HepG2 (cell line): Measurements from ENCODE around the gene CDH13. TPM values are rescaled to one million over a fixed set of nuclear protein-coding genes. Genes with fewer than 3 reads are reported as not detected.
A peak's percentile ranks its signal among the peaks of the same experiment; 100 is the strongest.

ENCODE experiments used
- CTCF ChIP-seq: sonication (generic); formaldehyde crosslinking; IDR thresholded peaks from 2 replicates; pipeline ENCODE4 v1.5.0; 2020; ENCODE audit warnings: mild to moderate bottlenecking, missing genetic modification reagents, moderate library complexity
- FOXA1 ChIP-seq, 2 experiments: fragments of 450-650 bp in 1 of 2; sonication (generic) in 1 of 2; formaldehyde crosslinking in 1 of 2; IDR thresholded peaks; 2 replicates each; pipeline versions ENCODE4 v1.4.0 to v1.6.1; 2016 to 2020; ENCODE audit warnings: missing genetic modification reagents in 1 of 2
- RFX1 ChIP-seq: fragments of 450-650 bp; IDR thresholded peaks from 2 replicates; pipeline ENCODE4 v1.6.1; 2017
- ZNF296 ChIP-seq: sonication (generic); formaldehyde crosslinking; conservative IDR thresholded peaks from 2 replicates; pipeline ENCODE4 v1.5.0; 2020; ENCODE audit warnings: mild to moderate bottlenecking, missing genetic modification reagents
- ZNF83 ChIP-seq: sonication (generic); formaldehyde crosslinking; IDR thresholded peaks from 2 replicates; pipeline ENCODE4 v1.4.0; 2020; ENCODE audit warnings: missing genetic modification reagents, mild to moderate bottlenecking, borderline replicate concordance
- polyA plus RNA-seq, 8 experiments: library from polyadenylated mRNA; depleted of rRNA in 3 of 8; stranded (reverse) in 7 of 8; unstranded in 1 of 8; fragments of >200 nt; fragmentation: Illumina TruSeq in 4 of 8; extraction: Trizol in 4 of 8; gene quantifications; 2 replicates each; pipeline versions ENCODE4 v1.2.1 to v1.2.3, GENCODE V29; 2011 to 2016; ENCODE audit warnings: low read depth in 4 of 8, missing spikeins in 1 of 8, mixed read lengths in 1 of 8; ENCODE audit not compliant: insufficient read depth in 1 of 8
- total RNA-seq, 5 experiments: library from RNA; depleted of rRNA; stranded (reverse); fragments of >200 nt; fragmentation: Illumina TruSeq; extraction: Trizol; gene quantifications; 2 replicates each; pipeline ENCODE4 v1.2.3, GENCODE V29; 2016; ENCODE audit warnings: low read depth in 1 of 5
- TF ChIP-seq, protein P1 (sequence below), 2 experiments: sonication (generic) in 1 of 2; formaldehyde crosslinking in 1 of 2; IDR thresholded peaks; 2 replicates each; pipeline versions ENCODE4 v1.6.1 to v1.9.0; 2014 to 2022; ENCODE audit warnings: antibody characterized with exemption in 1 of 2, borderline replicate concordance in 1 of 2, inconsistent platforms in 1 of 2, low read depth in 1 of 2, missing genetic modification reagents in 1 of 2
- TF ChIP-seq, protein P2 (sequence below): sonication (generic); formaldehyde crosslinking; IDR thresholded peaks from 2 replicates; pipeline ENCODE4 v1.4.0; 2020; ENCODE audit warnings: missing genetic modification reagents
- TF ChIP-seq, protein P3 (sequence below), 2 experiments: sonication (generic) in 1 of 2; formaldehyde crosslinking in 1 of 2; IDR thresholded peaks; 2 replicates each; pipeline versions ENCODE4 v1.5.1 to v1.6.1; 2011 to 2020; ENCODE audit warnings: borderline replicate concordance in 1 of 2, low read depth in 1 of 2, low read length in 1 of 2, mild to moderate bottlenecking in 1 of 2, missing genetic modification reagents in 1 of 2, moderate library complexity in 1 of 2
- TF ChIP-seq, protein P4 (sequence below): sonication (generic); formaldehyde crosslinking; IDR thresholded peaks from 2 replicates; pipeline ENCODE4 v1.5.0; 2020; ENCODE audit warnings: mild to moderate bottlenecking, low read depth, missing genetic modification reagents, borderline replicate concordance

CDH13 gene
- total and polyA plus RNA-seq, 2 of the 13 experiments (the other 11 are each of a cell fraction or from before 2014, with no cell fraction given) = not detected

- TF ChIP-seq, protein P1, sequence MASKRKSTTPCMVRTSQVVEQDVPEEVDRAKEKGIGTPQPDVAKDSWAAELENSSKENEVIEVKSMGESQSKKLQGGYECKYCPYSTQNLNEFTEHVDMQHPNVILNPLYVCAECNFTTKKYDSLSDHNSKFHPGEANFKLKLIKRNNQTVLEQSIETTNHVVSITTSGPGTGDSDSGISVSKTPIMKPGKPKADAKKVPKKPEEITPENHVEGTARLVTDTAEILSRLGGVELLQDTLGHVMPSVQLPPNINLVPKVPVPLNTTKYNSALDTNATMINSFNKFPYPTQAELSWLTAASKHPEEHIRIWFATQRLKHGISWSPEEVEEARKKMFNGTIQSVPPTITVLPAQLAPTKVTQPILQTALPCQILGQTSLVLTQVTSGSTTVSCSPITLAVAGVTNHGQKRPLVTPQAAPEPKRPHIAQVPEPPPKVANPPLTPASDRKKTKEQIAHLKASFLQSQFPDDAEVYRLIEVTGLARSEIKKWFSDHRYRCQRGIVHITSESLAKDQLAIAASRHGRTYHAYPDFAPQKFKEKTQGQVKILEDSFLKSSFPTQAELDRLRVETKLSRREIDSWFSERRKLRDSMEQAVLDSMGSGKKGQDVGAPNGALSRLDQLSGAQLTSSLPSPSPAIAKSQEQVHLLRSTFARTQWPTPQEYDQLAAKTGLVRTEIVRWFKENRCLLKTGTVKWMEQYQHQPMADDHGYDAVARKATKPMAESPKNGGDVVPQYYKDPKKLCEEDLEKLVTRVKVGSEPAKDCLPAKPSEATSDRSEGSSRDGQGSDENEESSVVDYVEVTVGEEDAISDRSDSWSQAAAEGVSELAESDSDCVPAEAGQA (IDR thresholded peaks at IDR 0.05; ENCODE audit: low read depth) = no peak
- TF ChIP-seq, protein P1 (CRISPR knock-in tag; IDR thresholded peaks at IDR 0.05; ENCODE audit: borderline replicate concordance) = no peak
- TF ChIP-seq CTCF (CRISPR knock-in tag) (no peak), ZNF83 (CRISPR knock-in tag) (no peak), FOXA1 (IDR thresholded peaks at IDR 0.05) (no peak), FOXA1 (CRISPR knock-in tag; IDR thresholded peaks at IDR 0.05) (peak; percentile 28), ZNF296 (CRISPR knock-in tag) (no peak), RFX1 (peak; percentile 82)
- TF ChIP-seq, protein P2, sequence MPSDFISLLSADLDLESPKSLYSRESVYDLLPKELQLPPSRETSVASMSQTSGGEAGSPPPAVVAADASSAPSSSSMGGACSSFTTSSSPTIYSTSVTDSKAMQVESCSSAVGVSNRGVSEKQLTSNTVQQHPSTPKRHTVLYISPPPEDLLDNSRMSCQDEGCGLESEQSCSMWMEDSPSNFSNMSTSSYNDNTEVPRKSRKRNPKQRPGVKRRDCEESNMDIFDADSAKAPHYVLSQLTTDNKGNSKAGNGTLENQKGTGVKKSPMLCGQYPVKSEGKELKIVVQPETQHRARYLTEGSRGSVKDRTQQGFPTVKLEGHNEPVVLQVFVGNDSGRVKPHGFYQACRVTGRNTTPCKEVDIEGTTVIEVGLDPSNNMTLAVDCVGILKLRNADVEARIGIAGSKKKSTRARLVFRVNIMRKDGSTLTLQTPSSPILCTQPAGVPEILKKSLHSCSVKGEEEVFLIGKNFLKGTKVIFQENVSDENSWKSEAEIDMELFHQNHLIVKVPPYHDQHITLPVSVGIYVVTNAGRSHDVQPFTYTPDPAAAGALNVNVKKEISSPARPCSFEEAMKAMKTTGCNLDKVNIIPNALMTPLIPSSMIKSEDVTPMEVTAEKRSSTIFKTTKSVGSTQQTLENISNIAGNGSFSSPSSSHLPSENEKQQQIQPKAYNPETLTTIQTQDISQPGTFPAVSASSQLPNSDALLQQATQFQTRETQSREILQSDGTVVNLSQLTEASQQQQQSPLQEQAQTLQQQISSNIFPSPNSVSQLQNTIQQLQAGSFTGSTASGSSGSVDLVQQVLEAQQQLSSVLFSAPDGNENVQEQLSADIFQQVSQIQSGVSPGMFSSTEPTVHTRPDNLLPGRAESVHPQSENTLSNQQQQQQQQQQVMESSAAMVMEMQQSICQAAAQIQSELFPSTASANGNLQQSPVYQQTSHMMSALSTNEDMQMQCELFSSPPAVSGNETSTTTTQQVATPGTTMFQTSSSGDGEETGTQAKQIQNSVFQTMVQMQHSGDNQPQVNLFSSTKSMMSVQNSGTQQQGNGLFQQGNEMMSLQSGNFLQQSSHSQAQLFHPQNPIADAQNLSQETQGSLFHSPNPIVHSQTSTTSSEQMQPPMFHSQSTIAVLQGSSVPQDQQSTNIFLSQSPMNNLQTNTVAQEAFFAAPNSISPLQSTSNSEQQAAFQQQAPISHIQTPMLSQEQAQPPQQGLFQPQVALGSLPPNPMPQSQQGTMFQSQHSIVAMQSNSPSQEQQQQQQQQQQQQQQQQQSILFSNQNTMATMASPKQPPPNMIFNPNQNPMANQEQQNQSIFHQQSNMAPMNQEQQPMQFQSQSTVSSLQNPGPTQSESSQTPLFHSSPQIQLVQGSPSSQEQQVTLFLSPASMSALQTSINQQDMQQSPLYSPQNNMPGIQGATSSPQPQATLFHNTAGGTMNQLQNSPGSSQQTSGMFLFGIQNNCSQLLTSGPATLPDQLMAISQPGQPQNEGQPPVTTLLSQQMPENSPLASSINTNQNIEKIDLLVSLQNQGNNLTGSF (CRISPR knock-in tag) = no peak
- TF ChIP-seq, protein P3, sequence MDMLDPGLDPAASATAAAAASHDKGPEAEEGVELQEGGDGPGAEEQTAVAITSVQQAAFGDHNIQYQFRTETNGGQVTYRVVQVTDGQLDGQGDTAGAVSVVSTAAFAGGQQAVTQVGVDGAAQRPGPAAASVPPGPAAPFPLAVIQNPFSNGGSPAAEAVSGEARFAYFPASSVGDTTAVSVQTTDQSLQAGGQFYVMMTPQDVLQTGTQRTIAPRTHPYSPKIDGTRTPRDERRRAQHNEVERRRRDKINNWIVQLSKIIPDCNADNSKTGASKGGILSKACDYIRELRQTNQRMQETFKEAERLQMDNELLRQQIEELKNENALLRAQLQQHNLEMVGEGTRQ (IDR thresholded peaks at IDR 0.05; ENCODE audit: low read depth, low read length) = no peak
- TF ChIP-seq, protein P3 (CRISPR knock-in tag; IDR thresholded peaks at IDR 0.05; ENCODE audit: borderline replicate concordance) = no peak
- TF ChIP-seq, protein P4, sequence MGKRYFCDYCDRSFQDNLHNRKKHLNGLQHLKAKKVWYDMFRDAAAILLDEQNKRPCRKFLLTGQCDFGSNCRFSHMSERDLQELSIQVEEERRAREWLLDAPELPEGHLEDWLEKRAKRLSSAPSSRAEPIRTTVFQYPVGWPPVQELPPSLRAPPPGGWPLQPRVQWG = no peak
Measured at GRCh38 chr16:83813823-83814658, 1187.3 kb downstream of the CDH13 start (continued).
